ENCODE measurements around the gene MED7.

MED7 gene

DNA sequence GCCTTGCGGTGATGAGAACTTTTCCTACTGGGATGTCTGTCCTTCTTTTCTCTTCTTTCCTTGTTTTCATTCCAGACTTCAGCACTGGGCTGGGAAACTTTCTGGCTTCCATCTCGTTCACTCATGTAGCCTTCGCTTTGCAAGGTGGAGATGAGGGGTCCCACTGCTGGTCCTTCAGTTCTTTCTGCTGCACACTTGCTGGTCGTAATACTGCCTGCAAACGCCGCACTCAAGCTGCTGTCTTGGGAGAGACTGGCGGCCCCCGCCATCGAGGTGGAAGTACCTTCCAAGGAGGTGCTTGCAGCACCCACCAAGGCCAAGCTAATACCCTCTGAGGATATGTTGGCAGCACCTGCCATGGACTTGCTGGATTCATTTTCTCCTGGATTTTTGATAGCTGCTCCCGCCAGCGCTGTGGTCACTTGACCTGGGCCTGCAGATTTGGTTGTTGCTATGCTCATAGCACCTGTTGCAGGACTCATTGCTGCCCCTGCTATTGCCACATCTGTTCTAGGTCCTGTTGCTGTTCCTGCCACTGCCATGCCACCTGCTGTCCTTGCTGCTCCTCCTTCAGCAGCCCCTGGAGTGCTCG lies 20.4 kb upstream of the MED7 start:
- DNase-seq (ENCODE audit: low spot score), result no peak

DNA sequence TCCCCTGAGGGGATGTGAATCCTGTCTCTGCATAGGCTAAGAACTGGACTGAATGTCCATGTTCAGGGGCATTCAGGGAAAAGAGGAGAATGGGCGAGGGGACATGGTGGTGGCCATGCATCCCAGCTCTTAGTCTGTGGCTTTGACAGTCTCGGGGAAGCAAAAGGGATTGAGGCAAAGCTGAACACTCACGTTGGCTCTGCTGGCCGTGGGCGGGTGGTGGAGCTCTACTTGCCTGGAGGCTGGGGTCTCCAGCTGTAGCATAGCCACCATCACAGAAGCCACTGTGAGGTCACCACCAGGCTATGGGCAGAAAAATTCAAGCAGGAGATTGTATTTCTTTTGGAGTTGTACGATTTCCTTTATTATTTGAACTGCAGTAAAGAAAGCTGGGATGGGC lies 19.3 kb upstream of the MED7 start:
- DNase-seq (ENCODE audit: low spot score), result no peak

DNA sequence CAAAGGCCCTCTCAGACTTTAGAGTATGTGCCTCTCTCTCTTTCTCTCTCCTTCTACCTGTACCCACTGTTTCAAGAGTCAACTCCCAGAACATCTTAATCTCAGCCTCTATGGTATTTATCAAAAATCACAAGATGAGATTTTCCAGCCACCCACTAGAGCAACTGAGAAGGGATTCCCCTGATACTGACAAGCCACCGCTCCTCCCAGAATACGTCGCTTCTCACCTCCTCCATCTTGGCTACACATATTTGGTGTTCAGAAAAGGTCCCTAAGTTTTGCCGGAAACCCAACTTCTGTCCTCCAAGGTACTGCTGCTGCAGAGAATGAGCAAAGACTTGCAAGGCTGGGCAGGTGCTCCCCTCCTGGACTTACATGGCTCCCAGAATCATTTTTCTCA lies 17.3 kb upstream of the MED7 start:
- no peak for DNase-seq (ENCODE audit: low spot score)

DNA sequence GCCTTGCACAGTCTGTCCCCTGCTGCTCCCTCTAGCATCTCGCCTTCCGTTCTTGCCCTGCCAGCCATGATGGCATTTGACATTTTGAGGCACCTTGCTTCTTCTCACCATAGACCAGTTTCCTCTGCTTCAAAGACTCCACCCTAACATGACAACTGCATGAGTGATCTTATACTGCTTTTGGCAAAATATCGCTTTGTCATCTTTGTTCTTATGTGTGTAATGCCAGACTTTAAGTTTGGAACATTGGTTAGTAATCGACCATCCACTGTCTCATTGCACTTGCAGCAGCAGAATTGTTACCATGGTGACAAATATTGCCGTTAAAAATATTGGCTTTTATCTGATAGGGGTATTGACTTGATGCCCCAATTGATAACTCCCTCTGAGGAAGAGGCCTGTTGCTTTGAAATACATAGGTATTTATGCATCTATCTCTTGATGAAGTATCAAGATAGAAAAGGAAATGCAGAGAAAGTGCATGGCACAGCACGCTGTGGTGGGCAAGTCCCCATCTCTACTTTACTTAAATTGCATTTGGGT lies 16.6 kb upstream of the MED7 start:
- DNase-seq (ENCODE audit: low spot score), result no peak

DNA sequence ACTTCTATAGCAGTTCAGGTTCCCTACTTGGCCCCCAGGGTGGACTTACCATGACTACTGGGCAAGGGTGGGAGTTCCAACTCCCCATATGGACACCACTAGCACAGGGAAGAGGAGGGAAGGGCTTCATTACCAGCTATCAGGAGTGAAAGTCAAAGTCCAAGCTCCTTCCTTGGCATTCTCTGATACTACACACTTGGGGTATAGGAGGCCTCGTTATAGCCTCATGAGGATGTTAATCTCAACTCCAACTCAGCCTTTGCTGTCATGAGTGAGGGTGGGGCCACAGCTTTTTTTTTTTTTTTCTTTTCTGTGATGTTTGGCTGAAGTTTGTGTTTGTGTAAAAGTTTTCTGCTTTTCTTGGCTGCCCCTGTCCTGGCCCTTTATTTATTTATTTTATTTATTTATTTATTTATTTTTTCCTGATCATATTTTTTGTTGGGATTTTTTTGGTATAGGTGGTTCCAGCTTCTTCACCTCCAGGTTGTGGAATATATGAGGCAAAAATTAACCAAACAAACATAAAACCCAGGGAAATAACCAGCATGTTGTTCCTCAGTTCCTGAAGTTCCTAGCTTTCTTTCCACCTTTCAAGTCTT lies 14.7 kb upstream of the MED7 start:
- no peak for DNase-seq (ENCODE audit: low spot score)

DNA sequence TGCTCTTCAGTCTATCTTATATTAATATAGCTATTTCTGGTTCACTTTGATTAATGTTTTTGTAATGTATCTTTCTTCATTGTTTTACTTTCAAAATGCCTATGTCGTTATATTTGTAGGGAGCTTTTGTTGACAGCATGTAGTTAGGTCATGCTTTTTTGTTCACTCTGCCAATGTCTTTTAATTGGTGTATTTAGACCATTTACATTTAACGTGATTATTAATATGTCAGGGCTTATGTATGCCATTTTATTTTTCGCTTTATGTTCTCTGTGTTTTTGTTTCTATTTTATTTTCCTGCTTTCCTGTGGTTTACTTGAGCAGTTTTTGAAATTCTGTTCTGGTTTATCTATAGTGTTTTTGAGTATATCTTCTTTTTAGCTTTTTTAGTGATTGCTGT lies 12.6 kb upstream of the MED7 start:
- DNase-seq (ENCODE audit: low spot score), result no peak

DNA sequence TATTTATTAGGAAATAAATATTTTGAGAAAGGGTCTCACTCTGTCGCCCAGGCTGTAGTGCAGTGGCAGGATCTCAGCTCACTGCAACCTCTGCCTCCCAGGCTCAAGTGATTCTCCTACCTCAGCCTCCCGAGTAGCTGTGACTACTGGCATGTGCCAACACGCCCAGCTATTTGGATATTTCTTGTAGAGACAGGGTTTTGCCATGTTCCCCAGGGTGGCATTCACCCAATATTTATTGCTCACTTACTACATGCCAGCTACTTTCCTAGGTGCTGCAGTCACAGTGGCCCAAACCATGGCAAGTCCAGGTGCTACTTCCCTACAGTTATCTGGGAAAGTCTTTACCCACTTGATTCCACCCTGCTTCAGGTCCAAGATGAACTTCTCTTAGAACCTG lies 8.3 kb upstream of the MED7 start:
- no peak for DNase-seq (ENCODE audit: low spot score)

DNA sequence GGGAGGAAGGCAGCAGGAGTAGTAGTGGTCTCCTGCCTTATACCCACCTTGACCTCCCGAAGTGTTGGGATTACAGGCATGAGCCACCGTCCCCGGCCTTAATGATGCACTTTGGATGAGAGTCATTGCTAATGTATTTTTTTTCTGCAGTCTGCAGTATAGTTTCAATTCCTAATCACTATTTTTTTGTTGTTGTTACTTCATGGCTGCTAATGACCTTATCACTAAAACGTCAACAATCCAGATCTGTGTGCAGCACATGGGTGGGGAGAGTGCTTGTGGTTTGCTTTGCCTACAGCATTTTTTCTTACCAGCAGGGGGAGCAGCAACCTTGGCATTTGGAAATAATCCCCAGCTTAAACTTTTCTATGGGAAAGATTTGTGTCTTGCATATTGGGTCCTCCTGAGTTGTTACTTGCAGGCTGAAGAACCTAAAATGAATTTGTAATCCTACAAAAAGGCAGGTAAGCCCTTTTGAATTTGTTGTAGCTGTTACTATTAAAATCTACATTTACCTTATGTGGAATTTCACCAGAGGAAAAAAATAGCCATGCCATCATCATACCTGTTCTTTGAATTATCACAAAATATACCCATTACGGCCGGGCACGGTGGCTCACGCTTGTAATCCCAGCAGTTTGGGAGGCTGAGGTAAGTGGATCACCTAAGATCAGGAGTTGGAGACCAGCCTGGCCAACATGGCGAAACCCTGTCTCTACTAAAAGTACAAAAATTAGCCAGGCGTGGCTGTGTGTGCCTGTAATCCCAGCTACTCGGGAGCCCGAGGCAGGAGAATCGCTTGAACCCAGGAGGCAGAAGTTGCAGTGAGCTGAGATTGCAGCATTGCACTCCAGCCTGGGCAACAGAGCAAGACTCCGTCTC lies 6.3 kb upstream of the MED7 start:
- DNase-seq (ENCODE audit: low spot score), result peak; percentile 88

DNA sequence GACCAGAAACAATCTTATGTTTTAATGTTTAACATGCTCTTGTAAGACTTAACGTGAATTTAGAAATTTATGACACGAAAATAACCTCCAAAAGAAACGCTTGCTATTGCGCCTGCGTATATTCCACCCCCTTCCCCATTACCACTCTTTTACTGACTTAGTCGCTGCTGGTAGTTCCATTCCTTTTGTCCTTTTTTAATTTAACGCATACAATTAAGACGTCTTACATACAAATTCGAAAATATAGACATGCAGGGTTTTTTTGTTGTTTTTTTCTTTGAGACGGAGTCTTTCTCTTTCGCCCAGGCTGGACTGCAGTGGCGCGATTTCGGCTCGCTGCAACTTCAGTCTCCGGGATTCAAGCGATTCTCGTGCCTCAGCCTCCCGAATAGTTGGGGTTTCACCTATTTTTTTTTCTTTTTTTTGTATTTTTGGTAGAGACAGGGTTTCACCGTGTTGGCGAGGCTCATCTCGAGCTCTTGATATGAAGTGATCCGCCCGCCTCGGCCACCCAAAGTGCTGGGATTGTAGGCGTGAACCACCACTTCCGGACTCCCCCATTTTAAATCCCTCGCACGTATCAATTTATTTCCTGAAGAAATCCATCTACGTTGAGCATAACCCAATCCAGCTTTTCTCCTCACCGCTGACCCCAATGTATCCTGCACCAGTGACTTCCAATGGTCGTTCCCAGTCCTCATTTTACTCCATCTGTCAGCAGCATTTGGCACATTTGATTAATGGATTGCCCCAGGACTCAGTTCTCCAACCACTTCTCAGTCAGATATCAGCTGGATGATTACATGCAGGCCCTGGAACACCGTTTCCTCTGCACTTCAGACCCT lies 684 bp upstream of the MED7 start:
- DNase-seq (ENCODE audit: low spot score), result peak; percentile 16

DNA sequence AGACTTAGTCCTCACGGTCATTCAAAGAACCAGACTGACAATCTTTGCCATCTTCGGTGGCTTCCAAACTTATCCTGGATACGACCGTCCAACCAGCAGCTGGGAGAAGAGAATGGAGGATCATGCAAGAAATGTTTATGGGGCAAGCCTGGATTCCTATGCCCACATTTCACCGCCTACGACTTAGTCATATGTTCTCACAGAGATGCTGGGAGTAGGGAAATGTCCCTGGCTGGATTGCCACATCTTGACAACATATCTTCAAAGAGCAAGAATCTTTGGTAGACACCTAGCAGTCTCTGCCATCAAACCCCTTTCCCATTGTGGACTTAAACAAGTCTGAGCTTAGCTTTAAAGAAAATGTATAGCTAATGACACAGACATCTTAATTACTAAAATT lies 5.0 kb downstream of the MED7 start:
- DNase-seq (ENCODE audit: low spot score), result no peak

DNA sequence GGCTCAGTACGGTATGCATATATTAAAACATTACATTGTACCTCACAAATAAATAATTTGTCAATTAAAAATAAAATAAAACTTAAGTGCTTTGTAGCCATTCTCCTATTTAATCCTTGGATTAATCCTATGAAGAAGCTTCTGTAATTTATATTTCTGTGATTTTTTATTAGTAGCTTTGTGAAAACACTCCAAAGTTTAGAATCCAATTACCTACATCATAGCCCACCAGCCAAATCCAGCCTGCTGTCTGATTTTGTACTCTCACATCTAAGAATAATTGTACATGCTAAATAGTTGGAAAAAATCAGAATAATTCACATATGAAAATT lies 10.4 kb downstream of the MED7 start:
- no peak for DNase-seq (ENCODE audit: low spot score)

DNA sequence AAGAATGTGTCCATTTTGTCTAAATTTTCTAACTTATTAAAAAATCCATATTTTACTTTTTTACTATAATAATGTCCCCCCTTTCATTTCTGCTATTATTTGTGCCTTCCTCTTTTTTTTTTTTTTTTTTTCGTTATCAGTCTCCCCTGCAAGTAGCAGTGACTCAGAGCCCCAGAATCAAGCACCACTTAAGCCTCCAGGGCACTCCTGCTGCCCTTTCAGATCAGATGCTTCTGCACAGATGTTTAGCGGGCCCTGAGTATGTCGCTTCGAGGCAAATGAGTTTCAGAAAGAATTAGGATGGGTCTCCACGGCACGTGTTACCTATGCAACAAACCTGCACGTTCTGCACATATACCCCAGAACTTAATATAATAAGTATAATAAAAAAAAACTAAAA lies 11.7 kb downstream of the MED7 start:
- DNase-seq (ENCODE audit: low spot score), result peak; percentile 28

DNA sequence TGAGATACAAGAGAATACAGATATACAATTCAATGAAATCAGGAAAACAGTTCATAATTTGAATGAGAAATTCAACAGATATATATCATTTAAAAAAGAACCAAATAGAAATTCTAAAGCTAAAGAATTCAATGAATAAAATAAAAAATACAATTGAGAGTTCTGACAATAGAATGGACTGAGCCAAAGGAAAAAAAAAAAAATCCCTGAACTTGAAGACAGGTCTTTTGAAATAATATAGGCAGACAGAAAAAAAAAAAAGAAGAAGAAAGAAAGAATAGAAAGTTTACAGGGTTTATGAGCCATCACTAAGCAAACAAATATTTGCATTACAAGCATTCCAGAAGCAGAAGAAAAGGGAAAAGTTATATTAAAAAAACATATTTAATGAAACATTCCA lies 21.0 kb downstream of the MED7 start:
- no peak for DNase-seq (ENCODE audit: low spot score)

DNA sequence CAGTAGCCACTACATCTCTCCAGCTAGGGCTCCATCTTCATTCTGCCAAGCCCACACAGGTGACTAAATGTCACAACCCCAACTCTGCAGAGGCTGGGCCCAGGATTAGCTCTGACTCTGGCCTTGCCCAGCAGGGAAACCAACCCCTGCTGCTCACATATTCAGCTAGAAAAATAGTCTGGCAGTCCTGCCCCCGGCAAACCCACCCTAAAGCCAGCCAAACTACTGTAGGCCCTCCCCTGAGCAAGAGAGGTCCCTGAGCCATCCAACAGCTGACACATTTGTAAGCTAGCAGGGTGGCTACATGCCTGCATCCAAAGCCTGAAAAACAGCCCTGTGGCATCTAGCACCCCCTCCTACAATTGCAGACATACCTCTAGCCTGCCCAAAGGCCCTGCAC lies 22.6 kb downstream of the MED7 start:
- no peak for DNase-seq (ENCODE audit: low spot score)

DNA sequence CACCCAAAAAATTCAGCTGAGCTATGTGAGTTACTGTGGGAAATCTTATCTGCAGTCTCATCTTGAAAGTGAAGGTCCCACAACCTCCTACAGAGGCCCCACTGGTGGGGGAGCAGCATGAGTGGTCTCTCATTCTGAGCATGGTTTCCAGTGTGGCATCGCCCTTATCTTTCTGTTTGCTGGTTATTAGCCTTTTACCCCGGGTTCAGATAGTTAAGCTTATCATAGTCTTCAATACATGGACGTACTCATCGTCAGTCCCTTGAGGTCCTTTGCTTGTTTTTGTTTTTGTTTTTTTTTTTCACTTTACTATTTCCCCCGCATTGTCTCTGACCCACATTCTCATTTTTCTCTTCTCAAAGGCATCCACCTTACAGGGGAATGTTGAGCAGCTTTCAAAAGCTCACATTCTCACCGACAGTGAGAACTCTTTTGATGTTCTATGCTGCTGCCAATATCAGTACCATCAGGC lies 26.1 kb downstream of the MED7 start:
- no peak for DNase-seq (ENCODE audit: low spot score)

DNA sequence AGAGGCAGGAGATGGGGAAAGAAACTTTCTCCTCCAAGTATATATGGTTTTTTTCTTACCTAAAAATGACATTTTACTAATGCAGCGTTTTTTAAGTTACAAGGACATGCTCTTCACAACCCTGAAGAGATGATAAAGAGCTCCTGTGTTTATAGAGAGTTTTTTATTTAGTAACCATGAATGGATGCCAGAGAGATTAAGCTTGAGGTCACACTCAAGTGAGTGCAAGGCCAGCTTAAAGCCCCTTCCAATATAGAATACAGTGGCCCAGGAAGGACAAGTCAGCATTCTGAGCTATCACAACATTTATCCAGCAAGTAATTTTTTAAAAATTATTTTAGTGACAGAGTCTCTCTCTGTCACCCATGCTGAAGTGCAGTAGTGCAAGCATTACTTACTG lies 27.2 kb downstream of the MED7 start:
- DNase-seq (ENCODE audit: low spot score), result no peak

DNA sequence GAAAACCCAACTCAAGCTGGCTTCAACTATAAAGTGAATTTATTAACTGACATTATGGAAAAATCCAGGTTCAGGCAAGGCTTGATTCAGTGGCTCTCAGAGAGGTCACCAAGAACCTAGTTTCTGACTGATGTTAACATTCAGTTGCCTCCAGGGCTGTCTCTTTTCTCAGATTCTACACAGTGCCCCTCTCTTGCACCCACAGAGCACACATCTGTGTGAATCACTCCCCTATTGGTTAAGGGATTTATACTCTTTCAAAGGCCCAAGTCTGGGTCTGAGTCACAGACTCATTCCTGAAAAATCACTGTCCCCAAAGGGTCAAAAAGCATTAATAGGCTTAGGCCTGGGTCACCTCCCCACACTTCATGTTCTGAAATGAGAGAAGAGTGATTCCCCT lies 27.7 kb downstream of the MED7 start:
- DNase-seq (ENCODE audit: low spot score), result no peak

DNA sequence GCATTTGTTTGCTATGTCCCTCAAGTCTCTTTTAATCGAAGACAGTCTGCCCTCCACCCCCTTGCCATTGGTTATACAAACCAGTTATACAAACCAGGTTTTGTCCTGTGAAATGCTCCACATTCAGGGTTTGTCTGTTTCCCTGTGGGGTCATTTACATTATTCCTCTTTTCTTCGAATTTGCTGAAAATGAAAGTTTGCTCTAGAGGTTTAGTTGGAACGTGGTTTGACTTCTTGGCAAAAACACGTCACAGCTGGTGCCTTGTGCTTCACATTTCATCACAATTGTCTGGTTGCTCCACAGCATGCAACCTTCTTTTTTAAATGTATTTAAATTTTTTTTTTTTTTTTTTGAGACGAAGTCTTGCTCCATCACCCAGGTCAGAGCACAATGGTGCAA lies 29.7 kb downstream of the MED7 start:
- DNase-seq (ENCODE audit: low spot score), result no peak

DNA sequence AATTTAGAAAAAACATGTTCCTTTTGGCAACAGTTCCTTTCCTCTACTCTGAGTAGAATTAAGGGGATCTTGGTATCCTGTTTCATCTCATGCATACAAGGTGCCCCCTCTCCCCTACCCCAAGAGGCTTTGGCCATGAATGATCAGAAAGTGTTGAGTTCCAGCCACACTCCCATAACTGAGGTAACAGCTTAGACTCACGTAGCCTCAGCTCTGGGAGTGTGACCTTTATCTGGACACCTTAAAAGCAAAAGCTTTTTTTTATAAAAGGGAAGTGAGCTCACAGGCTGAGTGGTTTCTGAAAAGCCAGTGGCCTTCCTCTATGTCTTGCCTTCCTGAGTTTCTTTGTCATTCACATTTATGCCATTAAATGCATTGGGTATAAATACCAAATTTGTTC lies 32.9 kb downstream of the MED7 start:
- peak; percentile 22 for DNase-seq (ENCODE audit: low spot score)

DNA sequence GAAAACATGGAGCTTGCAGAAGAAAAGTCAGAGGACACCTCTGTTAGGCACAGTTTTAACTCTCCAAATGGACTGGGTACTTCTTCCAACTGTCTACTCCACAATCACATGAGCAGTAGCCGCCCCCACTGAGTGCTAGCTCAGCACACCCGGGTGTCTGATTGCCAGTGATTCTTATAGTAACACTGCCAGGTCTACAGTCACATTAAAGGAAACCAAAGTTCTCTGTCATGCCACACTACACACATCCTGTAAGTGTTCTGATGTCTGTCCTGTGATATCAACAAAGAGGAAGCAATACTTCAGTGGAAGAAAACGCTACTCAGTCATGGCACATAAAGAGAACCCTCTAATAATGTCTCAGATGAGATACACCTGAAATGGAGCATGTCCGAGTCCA lies 33.7 kb downstream of the MED7 start, which contains the start of gene HAVCR2:
TSS of gene HAVCR2 (minus strand) at position 69 of the 400 bp plus-strand sequence. CDS start at position 8, 61 bp downstream.
- DNase-seq (ENCODE audit: low spot score), result peak; percentile 48

DNA sequence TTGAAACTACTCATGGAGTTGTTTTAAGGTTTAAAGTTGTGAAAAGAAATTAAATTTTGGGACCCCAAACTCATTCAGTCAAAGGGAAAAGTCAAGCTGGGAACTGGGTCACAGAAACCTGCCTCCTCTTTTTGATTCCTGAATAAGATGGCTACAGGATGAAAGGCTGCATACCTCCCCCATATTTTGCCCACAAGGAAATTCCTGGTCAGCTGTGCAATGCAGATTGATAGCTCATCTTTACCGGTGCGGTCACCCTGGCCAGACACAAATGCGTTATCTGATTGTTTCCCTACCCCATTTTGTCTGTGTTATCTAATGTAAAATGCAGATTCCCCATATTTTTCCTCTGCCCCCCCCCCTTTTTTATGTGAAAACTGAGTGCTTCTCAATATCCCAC lies 35.2 kb downstream of the MED7 start:
- no peak for DNase-seq (ENCODE audit: low spot score)

Measured in NAMALWA (cell line).